Bronchial epithelial cell (primary cell): ENCODE results near the gene RCAN2. TPM values are rescaled to one million over a fixed set of nuclear protein-coding genes. Genes with fewer than 3 reads are reported as not detected.

Experiments used
- DNase-seq: peaks from one replicate; pipeline ENCODE4 v3.0.0-alpha.2; 2010; ENCODE audit warnings: low read depth
- FAIRE-seq: peaks from 2 replicates; lab custom pipeline; 2011; peaks lifted over from hg19 to GRCh38; lab: Jason Lieb, UNC
- H3K27me3 ChIP-seq: 2 replicates; pipeline ENCODE4 v1.5.1; 2011; ENCODE audit warnings: low read length; ENCODE audit not compliant: control insufficient read depth, insufficient read depth
- H3K36me3 ChIP-seq: 2 replicates; pipeline ENCODE4 v1.5.1; 2011; ENCODE audit warnings: low read length; ENCODE audit not compliant: control insufficient read depth, insufficient read depth
- H3K4me3 ChIP-seq: 2 replicates; pipeline ENCODE4 v1.5.1; 2011; ENCODE audit warnings: mild to moderate bottlenecking, low read depth, low read length, control low read depth
- CTCF ChIP-seq: IDR thresholded peaks from 2 replicates; pipeline ENCODE4 v1.5.1; 2011; ENCODE audit warnings: mild to moderate bottlenecking, moderate library complexity, low read length, control low read depth, inconsistent platforms; ENCODE audit not compliant: insufficient read depth, severe bottlenecking
- total RNA-seq: library from RNA; depleted of rRNA; stranded (reverse); fragments of >200 nt; gene quantifications from 2 replicates; pipeline ENCODE4 v1.2.1, GENCODE V29; 2014

RCAN2 gene
- total RNA-seq, 1 donor from 2014 or later = under 0.01 TPM

- FAIRE-seq (no peak), DNase-seq (no peak)
- H3K27me3 ChIP-seq = no peaks in the 10 kb centered on the region
- no peak for TF ChIP-seq CTCF
- no peak overlapping the region for H3K4me3 ChIP-seq
- no peaks in the 10 kb centered on the region for H3K36me3 ChIP-seq
Observed at GRCh38 chr6:46451343-46451742, 39.9 kb downstream of the RCAN2 start.

- FAIRE-seq = no peak
- no peak for TF ChIP-seq CTCF
- no peak for DNase-seq
- Histone ChIP-seq H3K27me3 (no peaks in the 10 kb centered on the region), H3K4me3 (no peak overlapping the region), H3K36me3 (no peaks in the 10 kb centered on the region)
Observed at GRCh38 chr6:46444772-46445454, 46.3 kb downstream of the RCAN2 start.

GRCh38 chr6:46443623-46444022 is 47.6 kb downstream of the RCAN2 start:
- Histone ChIP-seq H3K4me3 (no peak overlapping the region), H3K36me3 (no peaks in the 10 kb centered on the region), H3K27me3 (no peaks in the 10 kb centered on the region)
- no peak for TF ChIP-seq CTCF
- DNase-seq = no peak
- FAIRE-seq = no peak

- DNase-seq (no peak), FAIRE-seq (no peak)
- Histone ChIP-seq H3K36me3 (no peaks in the 10 kb centered on the region), H3K27me3 (no peaks in the 10 kb centered on the region), H3K4me3 (no peak overlapping the region)
- TF ChIP-seq CTCF = no peak
Observed at GRCh38 chr6:46440641-46441040, 50.6 kb downstream of the RCAN2 start.

GRCh38 chr6:46440141-46440540 is 51.1 kb downstream of the RCAN2 start:
- H3K27me3 ChIP-seq = no peaks in the 10 kb centered on the region
- no peaks in the 10 kb centered on the region for H3K36me3 ChIP-seq
- H3K4me3 ChIP-seq = no peak overlapping the region
- no peak for DNase-seq
- TF ChIP-seq CTCF = no peak
- no peak for FAIRE-seq

GRCh38 chr6:46438245-46438644 is 53.0 kb downstream of the RCAN2 start:
- TF ChIP-seq CTCF = no peak
- Histone ChIP-seq H3K36me3 (no peaks in the 10 kb centered on the region), H3K4me3 (no peak overlapping the region), H3K27me3 (no peaks in the 10 kb centered on the region)
- FAIRE-seq = no peak
- no peak for DNase-seq
